Sigmoid colon (tissue), 7 donors: Measurements from ENCODE around the gene ARSG. TPM values are rescaled to one million over a fixed set of nuclear protein-coding genes. Genes with fewer than 3 reads are reported as not detected.

ENCODE experiments used
- DNase-seq: peaks from one replicate; pipeline ENCODE4 v3.0.0-alpha.2; 2019
- H3K27ac ChIP-seq, 4 donors: fragments of 200-600 bp; sonication (generic); one replicate each; pipeline ENCODE4 v1.5.1; 2016 to 2019; ENCODE audit warnings: mild to moderate bottlenecking in 1 of 4
- H3K27me3 ChIP-seq, 3 donors: fragments of 200-600 bp; sonication (generic); one replicate each; pipeline ENCODE4 v1.5.1; 2019; ENCODE audit warnings: mild to moderate bottlenecking in 1 of 3
- H3K36me3 ChIP-seq, 4 donors: fragments of 200-600 bp; sonication (generic); one replicate each; pipeline ENCODE4 v1.5.1; 2016 to 2019
- H3K4me1 ChIP-seq, 4 donors: fragments of 200-600 bp; sonication (generic); one replicate each; pipeline ENCODE4 v1.5.1; 2017 to 2019
- H3K4me3 ChIP-seq, 4 donors: fragments of 200-600 bp; sonication (generic); one replicate each; pipeline ENCODE4 v1.5.1; 2017 to 2019; ENCODE audit warnings: mild to moderate bottlenecking in 2 of 4, moderate library complexity in 1 of 4
- H3K9me3 ChIP-seq, 4 donors: fragments of 200-600 bp in 3 of 4; sonication (generic) in 3 of 4; one replicate each; pipeline versions ENCODE4 v1.5.1 to v1.6.1; 2013 to 2019
- EP300 ChIP-seq, 4 donors: sonication (generic); formaldehyde crosslinking; IDR thresholded peaks; one replicate each; pipeline ENCODE4 v1.6.1; 2017; ENCODE audit warnings: antibody characterized with exemption in 4 of 4
- POLR2A ChIP-seq, 2 donors: fragments of 450-650 bp; IDR thresholded peaks; one replicate each; pipeline ENCODE4 v1.6.1; 2016; ENCODE audit warnings: antibody characterized with exemption in 2 of 2, mild to moderate bottlenecking in 2 of 2, moderate library complexity in 2 of 2
- POLR2AphosphoS5 ChIP-seq, 4 donors: sonication (generic); formaldehyde crosslinking; IDR thresholded peaks; one replicate each; pipeline ENCODE4 v1.6.1; 2017; ENCODE audit warnings: antibody characterized with exemption in 4 of 4
- WGBS, 2 donors: extraction: QIAGEN DNeasy Blood & Tissue Kit; methylation state at CpG; one replicate each; pipeline ENCODE4 v1.1.7; 2013; 5-methylcytosine and 5-hydroxymethylcytosine counted together
- intact Hi-C: fragments of 100-400 bp; cut with DNase I; formaldehyde crosslinking; loops from one replicate; pipeline ENCODE4 v1.15.1; 2023
- polyA plus RNA-seq, 3 donors: library from polyadenylated mRNA; stranded (reverse); fragments of 200-250 nt; gene quantifications; one replicate each; pipeline ENCODE4 v1.2.3, GENCODE V29; 2013
- total RNA-seq, 4 donors: library from RNA; depleted of rRNA; stranded (reverse); fragments of >200 nt; gene quantifications; one replicate each; pipeline ENCODE4 v1.1.0, GENCODE V29; 2016
- TF ChIP-seq, protein P1 (sequence below), 4 experiments: fragments of 450-650 bp in 3 of 4; fragments of 200-600 bp in 1 of 4; IDR thresholded peaks; one replicate each; pipeline ENCODE4 v1.5.1; 2016 to 2019; ENCODE audit warnings: antibody characterized with exemption in 4 of 4, mild to moderate bottlenecking in 3 of 4, moderate library complexity in 2 of 4
- donor health status: healthy with polysubstance abuse.
- donor health status: Bipolar disorder and iron deficiency.
- donor health status: healthy.

ARSG gene
- total RNA-seq (1 to 10 TPM; 1.5 to 3.0 (median 2.0) TPM), polyA plus RNA-seq (1 to 10 TPM in 1 of 3 donors, under 1 TPM in 2; under 0.01 to 2.0 (median 0.69) TPM)

- Histone ChIP-seq H3K27me3 (peaks cover 12 to 67% (median 57%) of the 10 kb centered on the region in 3 donors), H3K4me1 (peaks cover 0 to 27% (median 23%) of the 10 kb centered on the region in 4 donors), H3K9me3 (no peaks in the 10 kb centered on the region), H3K4me3 (peak within 1 kb of the TSS; percentile 22 to 63 (median 55)), H3K36me3 (no peaks in the 10 kb centered on the region), H3K27ac (peak within 1 kb of the TSS; percentile 41 to 68 (median 56))
- intact Hi-C loops = no loop called here
- TF ChIP-seq EP300 (IDR thresholded peaks at IDR 0.05) (no peak), POLR2A (IDR thresholded peaks at IDR 0.05) (no peak), POLR2AphosphoS5 (IDR thresholded peaks at IDR 0.05) (no peak)
- TF ChIP-seq, protein P1, sequence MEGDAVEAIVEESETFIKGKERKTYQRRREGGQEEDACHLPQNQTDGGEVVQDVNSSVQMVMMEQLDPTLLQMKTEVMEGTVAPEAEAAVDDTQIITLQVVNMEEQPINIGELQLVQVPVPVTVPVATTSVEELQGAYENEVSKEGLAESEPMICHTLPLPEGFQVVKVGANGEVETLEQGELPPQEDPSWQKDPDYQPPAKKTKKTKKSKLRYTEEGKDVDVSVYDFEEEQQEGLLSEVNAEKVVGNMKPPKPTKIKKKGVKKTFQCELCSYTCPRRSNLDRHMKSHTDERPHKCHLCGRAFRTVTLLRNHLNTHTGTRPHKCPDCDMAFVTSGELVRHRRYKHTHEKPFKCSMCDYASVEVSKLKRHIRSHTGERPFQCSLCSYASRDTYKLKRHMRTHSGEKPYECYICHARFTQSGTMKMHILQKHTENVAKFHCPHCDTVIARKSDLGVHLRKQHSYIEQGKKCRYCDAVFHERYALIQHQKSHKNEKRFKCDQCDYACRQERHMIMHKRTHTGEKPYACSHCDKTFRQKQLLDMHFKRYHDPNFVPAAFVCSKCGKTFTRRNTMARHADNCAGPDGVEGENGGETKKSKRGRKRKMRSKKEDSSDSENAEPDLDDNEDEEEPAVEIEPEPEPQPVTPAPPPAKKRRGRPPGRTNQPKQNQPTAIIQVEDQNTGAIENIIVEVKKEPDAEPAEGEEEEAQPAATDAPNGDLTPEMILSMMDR (IDR thresholded peaks at IDR 0.05) = no peak
- DNase-seq = no peak
- 1% methylated on average over 96 of the region's 96 CpGs for WGBS, 2 donors
These were observed at the start of gene ARSG, which contains the start of gene SLC16A6 for GRCh38 chr17:68290955-68291835. TSS of gene ARSG (plus strand) at chr17:68291495. CDS start at chr17:68307494, 15,999 bp downstream. TSS of gene SLC16A6 (minus strand) at chr17:68291127. CDS start at chr17:68278320, 12,807 bp downstream.

DNA sequence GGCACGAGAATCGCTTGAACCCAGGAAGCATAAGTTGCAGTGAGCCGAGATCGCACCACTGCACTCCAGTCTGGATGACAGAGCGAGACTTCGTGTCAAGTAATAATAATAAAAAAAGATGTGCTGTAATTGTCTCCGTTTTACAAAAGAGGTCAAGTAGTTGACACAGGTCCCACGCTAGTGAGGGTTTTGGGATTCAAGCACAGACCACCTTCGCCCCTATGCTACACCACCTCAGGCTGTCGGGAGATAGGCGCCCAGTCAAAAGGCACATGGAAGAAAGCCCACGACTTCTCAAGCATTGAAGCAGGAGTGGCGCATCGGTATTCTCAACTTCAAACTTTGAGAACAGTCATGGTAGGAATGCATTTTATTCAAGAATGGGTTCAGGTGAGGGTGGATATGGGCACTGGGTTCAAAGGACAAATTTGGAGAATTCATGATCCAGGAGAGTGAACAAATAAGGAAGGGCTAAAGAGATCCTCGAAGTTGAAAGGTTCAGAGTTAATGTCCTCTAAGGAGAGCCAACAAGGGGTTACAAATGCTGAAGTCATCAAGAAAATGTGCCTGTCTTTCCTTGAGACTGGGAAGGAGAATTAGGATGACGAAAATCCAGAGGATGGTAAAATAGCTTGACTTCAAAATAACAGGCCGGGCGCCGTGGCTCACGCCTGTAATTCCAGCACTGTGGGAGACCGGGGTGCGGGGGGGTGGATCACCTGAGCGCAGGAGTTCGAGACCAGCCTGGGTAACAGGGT lies 44.8 kb upstream of the ARSG start:
- Histone ChIP-seq H3K4me1 (peaks cover 0 to 21% (median 11%) of the 10 kb centered on the region in 4 donors), H3K27me3 (no peaks in the 10 kb centered on the region), H3K9me3 (no peaks in the 10 kb centered on the region), H3K27ac (peak overlapping the region; percentile 95 to 99 (median 98)), H3K36me3 (peaks cover 0 to 15% (median under 1%) of the 10 kb centered on the region in 4 donors), H3K4me3 (peak overlapping the region in 2 of 4 donors; percentile 80 to 91)
- 90 to 91% methylated on average over 24 of the region's 24 CpGs for WGBS, 2 donors
- intact Hi-C loops = loop anchor here (5.0 kb wide), 2 partner anchors 211 to 266 kb away; partner anchors contain the start of genes PRKAR1A and WIPI1
- TF ChIP-seq EP300 (IDR thresholded peaks at IDR 0.05) (no peak), POLR2A (IDR thresholded peaks at IDR 0.05) (no peak), POLR2AphosphoS5 (IDR thresholded peaks at IDR 0.05) (no peak)
- TF ChIP-seq, protein P1 (IDR thresholded peaks at IDR 0.05) = no peak
- DNase-seq = no peak

GRCh38 chr17:68247445-68248198 lies 43.7 kb upstream of the ARSG start, which contains the start of gene AMZ2:
TSS of gene AMZ2 (plus strand) at chr17:68248043. CDS start at chr17:68250188, 2,145 bp downstream.
- peak within 1 kb of the TSS; percentile 80 to 91 (median 80) for H3K4me3 ChIP-seq
- intact Hi-C loops = loop anchor here (2.0 to 5.0 kb wide), 3 partner anchors 43 to 265 kb away; partner anchors contain the start of genes PRKAR1A and WIPI1
- 0 to 1% methylated on average over 97 of the region's 97 CpGs for WGBS, 2 donors
- peaks cover 0 to 21% (median 11%) of the 10 kb centered on the region in 4 donors for H3K4me1 ChIP-seq
- DNase-seq = peak; percentile 96
- H3K27me3 ChIP-seq = no peaks in the 10 kb centered on the region
- H3K27ac ChIP-seq = peak within 1 kb of the TSS; percentile 95 to 99 (median 98)
- no peaks in the 10 kb centered on the region for H3K9me3 ChIP-seq
- H3K36me3 ChIP-seq = peaks cover 0 to 27% (median 4%) of the 10 kb centered on the region in 4 donors
- TF ChIP-seq POLR2AphosphoS5 (IDR thresholded peaks at IDR 0.05) (peak; percentile 94 to 98 (median 97)), POLR2A (IDR thresholded peaks at IDR 0.05) (peak; percentile 67 to 79), EP300 (IDR thresholded peaks at IDR 0.05) (no peak)
- TF ChIP-seq, protein P1 (IDR thresholded peaks at IDR 0.05) = no peak
